ENCODE measurements around the gene BTBD7. TPM values are rescaled to one million over a fixed set of nuclear protein-coding genes. Genes with fewer than 3 reads are reported as not detected.

Gene BTBD7
- total and polyA plus RNA-seq, 9 of the 15 experiments (the other 6 are each of a cell fraction or from before 2014, with no cell fraction given) = 2.5 to 12.9 (median 6.2) TPM

- TF ChIP-seq GTF2B (IDR thresholded peaks at IDR 0.05; ENCODE audit: extremely low read depth, insufficient read length) (no peak), NFIX (CRISPR knock-in tag; IDR thresholded peaks at IDR 0.05; ENCODE audit: low read depth) (no peak), ZNF639 (CRISPR knock-in tag; conservative IDR thresholded peaks at IDR 0.05 in 1 of 2, IDR thresholded peaks at IDR 0.05 in 1 of 2) (no peak), CREM (IDR thresholded peaks at IDR 0.05; ENCODE audit: low read depth) (peak; percentile 7; the same call in 1 of the 2 replicates)
These were observed 974 bp downstream of the BTBD7 start (continued) for GRCh38 chr14:93331728-93332396.

GRCh38 chr14:93331002-93331727 is 1.7 kb downstream of the BTBD7 start:
- H3K9me3 ChIP-seq (replicated peaks; ENCODE audit: control insufficient read depth, insufficient read depth, low read depth, low read length) = no peaks in the 10 kb centered on the region
- WGBS (ENCODE audit: insufficient coverage, low coverage, missing lambda C conversion rate) = 5% methylated on average over 15 of the region's 17 CpGs
- peaks cover 5% of the 10 kb centered on the region; the same call in 1 of the 2 replicates for H4K20me1 ChIP-seq (replicated peaks; ENCODE audit: control insufficient read depth, insufficient read depth, low read length)
- peak overlapping the region; percentile 20 to 50; a peak in 3 of 4 replicates for H3K9ac ChIP-seq (ENCODE audit: insufficient read depth in 1 of 2, low read depth in 2 of 2, low read length in 2 of 2)
- no peaks in the 10 kb centered on the region for H3K36me3 ChIP-seq (ENCODE audit: control insufficient read depth, insufficient read depth, low read length)
- no peaks in the 10 kb centered on the region for H3K27me3 ChIP-seq (ENCODE audit: control insufficient read depth in 2 of 2, insufficient read depth in 2 of 2, low read length in 2 of 2)
- in situ Hi-C loops (cut with MboI) (no loop called here), intact Hi-C loops (cut with micrococcal nuclease) (loop anchor here (5.0 kb wide), 2 partner anchors 49 to 64 kb away; no protein-coding TSS in a partner anchor)
- DNase-seq (ENCODE audit: extremely low read depth in 1 of 4, low spot score in 3 of 4) (peak in 1 of 4 experiments; percentile 25), FAIRE-seq (peak; percentile 37), ATAC-seq (peak; percentile 19)
- TF ChIP-seq MEF2D (tag; conservative IDR thresholded peaks at IDR 0.05; ENCODE audit: low read depth) (no peak), KAT8 (IDR thresholded peaks at IDR 0.05; ENCODE audit: low read depth) (no peak), ZNF232 (CRISPR knock-in tag; IDR thresholded peaks at IDR 0.05) (no peak), HDAC2 (IDR thresholded peaks at IDR 0.05) (no peak), CXXC5 (CRISPR knock-in tag; IDR thresholded peaks at IDR 0.05) (0 out of 2 replicates have a peak, but pooled peaks have one; percentile 10), FIP1L1 (IDR thresholded peaks at IDR 0.05; ENCODE audit: low read depth, low read length, poor library complexity, severe bottlenecking) (no peak), TBL1XR1 (IDR thresholded peaks at IDR 0.05; ENCODE audit: low read length in 2 of 2) (no peak), CSDE1 (IDR thresholded peaks at IDR 0.05) (no peak), SOX6 (IDR thresholded peaks at IDR 0.05) (no peak), TCF3 (CRISPR knock-in tag; IDR thresholded peaks at IDR 0.05) (0 out of 2 replicates have a peak, but pooled peaks have one; percentile 10), CBX5 (IDR thresholded peaks at IDR 0.05; ENCODE audit: borderline replicate concordance, low read depth) (no peak), L3MBTL2 (IDR thresholded peaks at IDR 0.05) (0 out of 2 replicates have a peak, but pooled peaks have one; percentile 36)
- H3K27ac ChIP-seq (ENCODE audit: extremely low read depth, low read depth, low read length) = peak overlapping the region; percentile 88; the same call in 2 of the 3 replicates
- POLR2A ChIA-PET = interaction anchor here (1.0 to 2.5 kb wide), 4 partner anchors 8 to 48 kb away, joined by 3 to 12 read pairs (median 8); no protein-coding TSS in a partner anchor
- no peak overlapping the region for H2AFZ ChIP-seq (ENCODE audit: low read depth, low read length)
- H3K4me1 ChIP-seq (replicated peaks in 1 of 2; ENCODE audit: control insufficient read depth in 2 of 2, insufficient read depth in 2 of 2, low read length in 2 of 2) = peaks cover 0 to 8% of the 10 kb centered on the region in 2 experiments; a peak in 3 of 5 replicates
- H3K4me3 ChIP-seq = peak overlapping the region; percentile 86
- no peaks in the 10 kb centered on the region for H3K9me1 ChIP-seq (ENCODE audit: control insufficient read depth, insufficient read depth, low read length)
- peaks cover 76% of the 10 kb centered on the region for H3K79me2 ChIP-seq (ENCODE audit: control insufficient read depth, insufficient read depth, low read length)
- no TSS peak for BruUV-seq (replicated peaks)
- H3K4me2 ChIP-seq (ENCODE audit: insufficient read depth, low read length) = peak overlapping the region; percentile 95
- CTCF ChIA-PET (ENCODE audit: low intra/inter-chr PET ratio) = no interaction called here

Data from K562 (cell line).